ENCODE measurements around the gene DTL. TPM values are rescaled to one million over a fixed set of nuclear protein-coding genes. Genes with fewer than 3 reads are reported as not detected.

The DTL gene
- total and polyA plus RNA-seq, 7 donors = 0.36 to 4.4 (median 0.60) TPM; not detected in 2

DNA sequence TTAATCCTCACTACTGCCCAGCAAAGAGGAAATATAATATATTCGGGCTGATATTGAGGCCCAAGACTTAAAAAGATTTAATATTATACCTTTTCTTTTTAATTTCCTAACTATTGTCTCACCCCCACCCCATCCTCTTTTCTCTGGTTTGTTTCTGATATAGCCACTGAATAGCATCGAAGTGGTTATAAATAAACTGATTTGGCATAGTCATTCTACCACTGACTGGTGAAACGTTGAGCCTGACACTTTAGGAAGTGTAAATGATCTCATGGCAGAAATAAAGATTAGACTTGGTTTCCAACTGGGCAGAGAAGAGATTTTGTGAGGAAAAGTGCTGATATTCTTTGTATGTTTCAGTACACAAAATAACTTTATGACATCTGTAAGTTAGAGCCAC is 39.3 kb downstream of the DTL start:
- Histone ChIP-seq H3K36me3 (no peaks in the 10 kb centered on the region), H3K4me3 (no peak overlapping the region), H3K27ac (no peak overlapping the region), H3K4me1 (peaks cover 0 to 8% (median 3%) of the 10 kb centered on the region in 4 donors), H3K27me3 (no peaks in the 10 kb centered on the region), H3K9me3 (no peaks in the 10 kb centered on the region)
- DNase-seq = no peak
- intact Hi-C loops (cut with DNase I) = no loop called here
- 66 to 84% methylated on average over 3 of the region's 3 CpGs for WGBS, 2 donors
- TF ChIP-seq, protein P1, sequence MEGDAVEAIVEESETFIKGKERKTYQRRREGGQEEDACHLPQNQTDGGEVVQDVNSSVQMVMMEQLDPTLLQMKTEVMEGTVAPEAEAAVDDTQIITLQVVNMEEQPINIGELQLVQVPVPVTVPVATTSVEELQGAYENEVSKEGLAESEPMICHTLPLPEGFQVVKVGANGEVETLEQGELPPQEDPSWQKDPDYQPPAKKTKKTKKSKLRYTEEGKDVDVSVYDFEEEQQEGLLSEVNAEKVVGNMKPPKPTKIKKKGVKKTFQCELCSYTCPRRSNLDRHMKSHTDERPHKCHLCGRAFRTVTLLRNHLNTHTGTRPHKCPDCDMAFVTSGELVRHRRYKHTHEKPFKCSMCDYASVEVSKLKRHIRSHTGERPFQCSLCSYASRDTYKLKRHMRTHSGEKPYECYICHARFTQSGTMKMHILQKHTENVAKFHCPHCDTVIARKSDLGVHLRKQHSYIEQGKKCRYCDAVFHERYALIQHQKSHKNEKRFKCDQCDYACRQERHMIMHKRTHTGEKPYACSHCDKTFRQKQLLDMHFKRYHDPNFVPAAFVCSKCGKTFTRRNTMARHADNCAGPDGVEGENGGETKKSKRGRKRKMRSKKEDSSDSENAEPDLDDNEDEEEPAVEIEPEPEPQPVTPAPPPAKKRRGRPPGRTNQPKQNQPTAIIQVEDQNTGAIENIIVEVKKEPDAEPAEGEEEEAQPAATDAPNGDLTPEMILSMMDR (IDR thresholded peaks at IDR 0.05) = no peak
- TF ChIP-seq POLR2A (IDR thresholded peaks at IDR 0.05) (no peak), EP300 (IDR thresholded peaks at IDR 0.05) (no peak), POLR2AphosphoS5 (IDR thresholded peaks at IDR 0.05) (no peak)

DNA sequence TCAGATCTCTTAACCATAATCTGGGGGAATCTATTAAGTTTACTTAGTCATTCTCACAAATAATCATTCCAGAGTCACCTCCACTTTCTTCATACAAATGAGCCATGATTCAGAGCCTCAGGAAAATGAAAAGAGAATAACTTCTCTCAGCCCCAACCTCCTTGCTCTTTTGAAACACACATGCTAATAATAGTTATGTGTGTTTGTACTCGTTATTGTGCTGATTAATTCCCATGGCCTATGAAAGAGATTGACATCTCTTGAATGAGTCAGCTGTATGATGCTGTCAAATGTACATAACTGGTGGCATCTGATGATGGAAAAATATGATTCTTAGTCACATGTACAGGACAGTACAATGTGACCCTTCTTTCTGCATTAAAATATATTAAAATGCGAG is 41.5 kb downstream of the DTL start:
- intact Hi-C loops (cut with DNase I) = no loop called here
- Histone ChIP-seq H3K4me1 (peaks cover 0 to 20% (median 7%) of the 10 kb centered on the region in 4 donors), H3K27me3 (no peaks in the 10 kb centered on the region), H3K4me3 (no peak overlapping the region), H3K27ac (no peak overlapping the region), H3K36me3 (no peaks in the 10 kb centered on the region), H3K9me3 (no peaks in the 10 kb centered on the region)
- DNase-seq = no peak
- 84 to 87% methylated on average over 2 of the region's 2 CpGs for WGBS, 2 donors
- TF ChIP-seq EP300 (IDR thresholded peaks at IDR 0.05) (no peak), POLR2A (IDR thresholded peaks at IDR 0.05) (no peak), POLR2AphosphoS5 (IDR thresholded peaks at IDR 0.05) (no peak)
- TF ChIP-seq, protein P1 (IDR thresholded peaks at IDR 0.05) = no peak

DNA sequence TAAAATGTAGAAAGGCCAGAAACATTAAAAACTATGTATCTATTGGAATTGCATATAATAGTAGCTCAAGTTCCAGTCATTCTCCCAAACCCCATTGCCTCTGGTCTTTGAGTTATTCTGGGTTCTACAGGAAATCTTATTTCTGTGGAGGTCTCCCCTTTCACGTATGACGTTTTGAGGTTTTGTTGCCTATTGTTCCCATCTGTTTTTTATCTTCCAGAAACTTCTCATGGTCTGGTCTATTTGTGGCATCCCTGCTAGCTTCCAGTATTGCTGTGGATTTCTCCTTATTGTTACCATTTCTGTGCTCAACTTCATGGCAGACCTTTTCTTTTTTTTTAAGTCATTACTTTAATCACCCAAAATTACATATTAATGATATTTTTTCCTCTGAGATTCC is 43.3 kb downstream of the DTL start:
- H3K4me3 ChIP-seq = no peak overlapping the region
- no peak for DNase-seq
- TF ChIP-seq, protein P1 (IDR thresholded peaks at IDR 0.05) = no peak
- no peak for TF ChIP-seq POLR2AphosphoS5 (IDR thresholded peaks at IDR 0.05)
- no peak for TF ChIP-seq EP300 (IDR thresholded peaks at IDR 0.05)
- TF ChIP-seq POLR2A (IDR thresholded peaks at IDR 0.05) = no peak
- H3K36me3 ChIP-seq = no peaks in the 10 kb centered on the region
- H3K27me3 ChIP-seq = no peaks in the 10 kb centered on the region
- no peak overlapping the region for H3K27ac ChIP-seq
- intact Hi-C loops (cut with DNase I) = no loop called here
- 92 to 93% methylated on average over 2 of the region's 2 CpGs for WGBS, 2 donors
- H3K4me1 ChIP-seq = peaks cover 0 to 20% (median 7%) of the 10 kb centered on the region in 4 donors
- H3K9me3 ChIP-seq = no peaks in the 10 kb centered on the region

GRCh38 chr1:212082765-212083406 is 47.3 kb downstream of the DTL start:
- Histone ChIP-seq H3K27ac (no peak overlapping the region), H3K36me3 (no peaks in the 10 kb centered on the region), H3K4me3 (no peak overlapping the region), H3K4me1 (peaks cover 0 to 22% (median 8%) of the 10 kb centered on the region in 4 donors), H3K9me3 (no peaks in the 10 kb centered on the region), H3K27me3 (no peaks in the 10 kb centered on the region)
- WGBS, 2 donors = 95 to 96% methylated on average over 2 of the region's 2 CpGs
- TF ChIP-seq, protein P1 (IDR thresholded peaks at IDR 0.05) = no peak
- no peak for TF ChIP-seq POLR2A (IDR thresholded peaks at IDR 0.05)
- no peak for TF ChIP-seq EP300 (IDR thresholded peaks at IDR 0.05)
- no peak for TF ChIP-seq POLR2AphosphoS5 (IDR thresholded peaks at IDR 0.05)
- intact Hi-C loops (cut with DNase I) = no loop called here
- DNase-seq = no peak

Data from sigmoid colon (tissue), 7 donors.